ENCODE data around the gene MILR1. TPM values are rescaled to one million over a fixed set of nuclear protein-coding genes. Genes with fewer than 3 reads are reported as not detected.

The MILR1 gene
- total RNA-seq, 1 experiment from 2014 or later: 13.3 TPM

DNA sequence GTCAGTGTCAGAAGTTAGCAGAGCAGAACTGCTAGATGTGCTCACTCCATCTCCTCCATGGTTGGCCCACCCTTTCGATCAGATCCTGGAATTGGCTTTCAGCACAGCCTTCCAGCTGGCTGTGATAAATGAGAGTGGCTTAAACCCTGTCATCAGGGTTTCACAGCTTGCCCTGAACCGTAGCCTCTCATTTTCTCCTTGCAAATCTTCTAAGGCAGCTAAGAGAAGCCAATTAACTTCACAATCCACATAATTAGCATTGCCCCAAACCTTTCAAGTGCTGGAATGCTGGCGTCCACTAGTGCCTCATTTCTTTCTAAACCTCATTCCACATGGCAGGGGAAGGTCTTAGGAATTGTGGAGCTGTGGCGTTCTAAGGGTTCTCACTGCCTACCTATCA is 21.7 kb downstream of the MILR1 start:
- H3K9me3 ChIP-seq (ENCODE audit: low read length): no peaks in the 10 kb centered on the region
- no peaks in the 10 kb centered on the region for H3K36me3 ChIP-seq (ENCODE audit: low read depth, low read length)
- no peaks in the 10 kb centered on the region for H3F3A ChIP-seq (ENCODE audit: low read length, unreplicated experiment)
- intact Hi-C loops (cut with micrococcal nuclease): no loop called here
- ATAC-seq (no peak), DNase-seq (no peak)
- no peak overlapping the region for H3K9ac ChIP-seq (ENCODE audit: low read length)
- H3K27ac ChIP-seq (ENCODE audit: low read length): no peak overlapping the region
- no peaks in the 10 kb centered on the region for H3K27me3 ChIP-seq (ENCODE audit: low read length)
- no peak overlapping the region for H3K4me3 ChIP-seq (ENCODE audit: low read length)
- no peak overlapping the region for H3K4me2 ChIP-seq (ENCODE audit: low read length)
- H2AFZ ChIP-seq (ENCODE audit: low read length): no peak overlapping the region
- ChIA-PET POLR2A (ENCODE audit: unreplicated experiment) (no interaction called here), CTCF (no interaction called here)
- TF ChIP-seq EZH2 (IDR thresholded peaks at IDR 0.05; ENCODE audit: low read length, unreplicated experiment): no peak
- no peak for TF ChIP-seq EZH2phosphoT487 (IDR thresholded peaks at IDR 0.05; ENCODE audit: borderline replicate concordance, low read length)
- TF ChIP-seq, protein P1, sequence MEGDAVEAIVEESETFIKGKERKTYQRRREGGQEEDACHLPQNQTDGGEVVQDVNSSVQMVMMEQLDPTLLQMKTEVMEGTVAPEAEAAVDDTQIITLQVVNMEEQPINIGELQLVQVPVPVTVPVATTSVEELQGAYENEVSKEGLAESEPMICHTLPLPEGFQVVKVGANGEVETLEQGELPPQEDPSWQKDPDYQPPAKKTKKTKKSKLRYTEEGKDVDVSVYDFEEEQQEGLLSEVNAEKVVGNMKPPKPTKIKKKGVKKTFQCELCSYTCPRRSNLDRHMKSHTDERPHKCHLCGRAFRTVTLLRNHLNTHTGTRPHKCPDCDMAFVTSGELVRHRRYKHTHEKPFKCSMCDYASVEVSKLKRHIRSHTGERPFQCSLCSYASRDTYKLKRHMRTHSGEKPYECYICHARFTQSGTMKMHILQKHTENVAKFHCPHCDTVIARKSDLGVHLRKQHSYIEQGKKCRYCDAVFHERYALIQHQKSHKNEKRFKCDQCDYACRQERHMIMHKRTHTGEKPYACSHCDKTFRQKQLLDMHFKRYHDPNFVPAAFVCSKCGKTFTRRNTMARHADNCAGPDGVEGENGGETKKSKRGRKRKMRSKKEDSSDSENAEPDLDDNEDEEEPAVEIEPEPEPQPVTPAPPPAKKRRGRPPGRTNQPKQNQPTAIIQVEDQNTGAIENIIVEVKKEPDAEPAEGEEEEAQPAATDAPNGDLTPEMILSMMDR (conservative IDR thresholded peaks at IDR 0.05; ENCODE audit: low read depth, low read length): no peak
- H4K20me1 ChIP-seq (ENCODE audit: low read length): no peaks in the 10 kb centered on the region
- BruUV-seq (replicated peaks): no TSS peak
- no peaks in the 10 kb centered on the region for H3K9me2 ChIP-seq (replicated peaks; ENCODE audit: low read length)
- H3K4me1 ChIP-seq (ENCODE audit: insufficient read depth, low read length): no peaks in the 10 kb centered on the region
- H3K79me2 ChIP-seq (ENCODE audit: low read length): no peaks in the 10 kb centered on the region

GRCh38 chr17:64471440-64471839 is 22.5 kb downstream of the MILR1 start:
- no peaks in the 10 kb centered on the region for H3K79me2 ChIP-seq (ENCODE audit: low read length)
- no peaks in the 10 kb centered on the region for H4K20me1 ChIP-seq (ENCODE audit: low read length)
- DNase-seq (no peak), ATAC-seq (no peak)
- intact Hi-C loops (cut with micrococcal nuclease): no loop called here
- H3F3A ChIP-seq (ENCODE audit: low read length, unreplicated experiment): no peaks in the 10 kb centered on the region
- TF ChIP-seq EZH2phosphoT487 (IDR thresholded peaks at IDR 0.05; ENCODE audit: borderline replicate concordance, low read length) (no peak), EZH2 (IDR thresholded peaks at IDR 0.05; ENCODE audit: low read length, unreplicated experiment) (no peak)
- TF ChIP-seq, protein P1 (conservative IDR thresholded peaks at IDR 0.05; ENCODE audit: low read depth, low read length): no peak
- H3K4me1 ChIP-seq (ENCODE audit: insufficient read depth, low read length): no peaks in the 10 kb centered on the region
- no peaks in the 10 kb centered on the region for H3K36me3 ChIP-seq (ENCODE audit: low read depth, low read length)
- no peak overlapping the region for H3K4me2 ChIP-seq (ENCODE audit: low read length)
- H3K27ac ChIP-seq (ENCODE audit: low read length): no peak overlapping the region
- BruUV-seq (replicated peaks): no TSS peak
- no peaks in the 10 kb centered on the region for H3K9me2 ChIP-seq (replicated peaks; ENCODE audit: low read length)
- no peak overlapping the region for H3K4me3 ChIP-seq (ENCODE audit: low read length)
- H3K9ac ChIP-seq (ENCODE audit: low read length): no peak overlapping the region
- ChIA-PET POLR2A (ENCODE audit: unreplicated experiment) (no interaction called here), CTCF (no interaction called here)
- no peaks in the 10 kb centered on the region for H3K9me3 ChIP-seq (ENCODE audit: low read length)
- no peak overlapping the region for H2AFZ ChIP-seq (ENCODE audit: low read length)
- H3K27me3 ChIP-seq (ENCODE audit: low read length): no peaks in the 10 kb centered on the region

GRCh38 chr17:64472564-64472963 is 23.6 kb downstream of the MILR1 start:
- Histone ChIP-seq H3K9me3 (ENCODE audit: low read length) (no peaks in the 10 kb centered on the region), H3K79me2 (ENCODE audit: low read length) (no peaks in the 10 kb centered on the region), H3F3A (ENCODE audit: low read length, unreplicated experiment) (no peaks in the 10 kb centered on the region), H2AFZ (ENCODE audit: low read length) (no peak overlapping the region), H3K36me3 (ENCODE audit: low read depth, low read length) (peaks cover 5% of the 10 kb centered on the region; the same call in 1 of the 2 replicates), H3K9me2 (replicated peaks; ENCODE audit: low read length) (no peaks in the 10 kb centered on the region), H3K4me1 (ENCODE audit: insufficient read depth, low read length) (no peaks in the 10 kb centered on the region), H3K27ac (ENCODE audit: low read length) (no peak overlapping the region), H4K20me1 (ENCODE audit: low read length) (no peaks in the 10 kb centered on the region), H3K4me3 (ENCODE audit: low read length) (no peak overlapping the region), H3K27me3 (ENCODE audit: low read length) (no peaks in the 10 kb centered on the region), H3K9ac (ENCODE audit: low read length) (no peak overlapping the region), H3K4me2 (ENCODE audit: low read length) (no peak overlapping the region)
- no TSS peak for BruUV-seq (replicated peaks)
- TF ChIP-seq EZH2phosphoT487 (IDR thresholded peaks at IDR 0.05; ENCODE audit: borderline replicate concordance, low read length): no peak
- TF ChIP-seq, protein P1 (conservative IDR thresholded peaks at IDR 0.05; ENCODE audit: low read depth, low read length): 0 out of 2 replicates have a peak, but pooled peaks have one; percentile 19
- ATAC-seq (peak; percentile 71), DNase-seq (no peak)
- intact Hi-C loops (cut with micrococcal nuclease): no loop called here
- CTCF ChIA-PET: interaction anchor here (0.7 kb wide), 1 partner anchor 52 kb away, joined by 3 read pairs; no protein-coding TSS in a partner anchor
- POLR2A ChIA-PET (ENCODE audit: unreplicated experiment): no interaction called here
